ENCODE data around the gene CDIPT.

Gene CDIPT

DNA sequence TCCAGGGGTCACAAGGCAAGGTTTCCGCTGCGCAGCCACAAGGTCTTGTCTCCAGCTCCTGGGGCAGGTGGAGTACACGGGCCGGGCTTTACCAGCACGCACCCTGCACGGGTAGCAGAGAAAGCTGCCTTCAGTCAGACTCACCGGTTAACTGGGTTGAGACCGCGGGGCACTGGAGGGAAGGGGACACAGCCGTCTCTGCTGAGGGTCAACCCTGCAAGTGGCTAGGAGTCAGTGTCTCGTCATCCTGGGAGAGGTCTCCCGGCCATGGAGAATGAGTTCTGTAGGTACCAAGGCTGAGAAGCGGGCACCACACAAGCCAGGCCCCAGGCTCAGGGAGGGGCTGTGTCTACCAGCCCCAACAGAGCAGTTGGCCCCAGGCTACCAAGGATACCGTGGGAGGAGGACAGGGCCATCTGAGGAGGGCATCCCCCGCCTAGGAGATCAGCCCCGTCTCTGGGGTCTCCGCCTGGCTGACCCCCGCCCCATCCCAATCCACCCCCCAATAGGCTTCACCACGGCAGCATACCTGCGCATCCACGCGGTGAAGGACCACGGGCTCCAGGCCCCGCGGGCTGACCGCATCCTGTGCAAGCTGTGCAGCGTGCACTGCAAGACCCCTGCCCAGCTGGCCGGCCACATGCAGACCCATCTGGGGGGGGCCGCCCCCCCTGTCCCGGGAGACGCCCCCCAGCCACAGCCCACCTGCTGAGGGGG is 53.8 kb downstream of the CDIPT start:
- DNase-seq, result no peak

All from hematopoietic multipotent progenitor cell treated with erythropoietin and hydrocortisone succinate and interleukin-3 and kit ligand, for 6 days (in vitro differentiated cells).